ENCODE results near the gene CHRNA1.

CHRNA1 gene

DNA sequence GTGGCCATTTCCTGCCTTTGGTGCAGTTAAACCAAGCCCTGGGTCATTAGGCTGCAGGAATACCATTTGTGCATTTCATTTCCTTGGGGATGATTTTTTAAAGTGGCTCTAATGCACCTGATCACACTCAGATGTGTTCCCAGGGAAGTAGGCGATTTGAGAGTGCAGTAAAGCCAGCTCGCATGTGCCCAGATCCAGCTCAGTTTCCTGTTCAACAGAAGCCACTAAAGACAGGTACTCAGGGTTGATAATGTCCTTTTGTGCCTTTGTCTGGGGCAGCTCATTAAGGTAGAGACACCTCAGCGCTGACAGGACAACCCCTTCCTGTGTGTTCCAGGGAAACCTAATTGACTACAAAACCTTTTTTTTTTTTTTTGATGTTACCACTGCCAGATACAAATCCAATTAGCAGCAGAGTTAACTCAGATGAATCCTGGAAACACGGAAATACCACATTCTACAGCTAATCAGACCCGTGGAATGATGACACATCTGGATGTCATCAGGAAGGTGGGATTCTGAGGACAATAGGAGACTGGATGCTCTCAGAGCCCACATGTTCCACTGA is 15.2 kb upstream of the CHRNA1 start:
- DNase-seq (ENCODE audit: low spot score): peak; percentile 3
- in situ Hi-C loops (cut with MboI; ENCODE audit: low sequenced_read_pairs, unreplicated experiment): no loop called here
- TF ChIP-seq, protein P1, sequence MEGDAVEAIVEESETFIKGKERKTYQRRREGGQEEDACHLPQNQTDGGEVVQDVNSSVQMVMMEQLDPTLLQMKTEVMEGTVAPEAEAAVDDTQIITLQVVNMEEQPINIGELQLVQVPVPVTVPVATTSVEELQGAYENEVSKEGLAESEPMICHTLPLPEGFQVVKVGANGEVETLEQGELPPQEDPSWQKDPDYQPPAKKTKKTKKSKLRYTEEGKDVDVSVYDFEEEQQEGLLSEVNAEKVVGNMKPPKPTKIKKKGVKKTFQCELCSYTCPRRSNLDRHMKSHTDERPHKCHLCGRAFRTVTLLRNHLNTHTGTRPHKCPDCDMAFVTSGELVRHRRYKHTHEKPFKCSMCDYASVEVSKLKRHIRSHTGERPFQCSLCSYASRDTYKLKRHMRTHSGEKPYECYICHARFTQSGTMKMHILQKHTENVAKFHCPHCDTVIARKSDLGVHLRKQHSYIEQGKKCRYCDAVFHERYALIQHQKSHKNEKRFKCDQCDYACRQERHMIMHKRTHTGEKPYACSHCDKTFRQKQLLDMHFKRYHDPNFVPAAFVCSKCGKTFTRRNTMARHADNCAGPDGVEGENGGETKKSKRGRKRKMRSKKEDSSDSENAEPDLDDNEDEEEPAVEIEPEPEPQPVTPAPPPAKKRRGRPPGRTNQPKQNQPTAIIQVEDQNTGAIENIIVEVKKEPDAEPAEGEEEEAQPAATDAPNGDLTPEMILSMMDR (IDR thresholded peaks at IDR 0.05; ENCODE audit: borderline replicate concordance, control extremely low read depth, extremely low read depth, insufficient read depth, missing control alignments): no peak

DNA sequence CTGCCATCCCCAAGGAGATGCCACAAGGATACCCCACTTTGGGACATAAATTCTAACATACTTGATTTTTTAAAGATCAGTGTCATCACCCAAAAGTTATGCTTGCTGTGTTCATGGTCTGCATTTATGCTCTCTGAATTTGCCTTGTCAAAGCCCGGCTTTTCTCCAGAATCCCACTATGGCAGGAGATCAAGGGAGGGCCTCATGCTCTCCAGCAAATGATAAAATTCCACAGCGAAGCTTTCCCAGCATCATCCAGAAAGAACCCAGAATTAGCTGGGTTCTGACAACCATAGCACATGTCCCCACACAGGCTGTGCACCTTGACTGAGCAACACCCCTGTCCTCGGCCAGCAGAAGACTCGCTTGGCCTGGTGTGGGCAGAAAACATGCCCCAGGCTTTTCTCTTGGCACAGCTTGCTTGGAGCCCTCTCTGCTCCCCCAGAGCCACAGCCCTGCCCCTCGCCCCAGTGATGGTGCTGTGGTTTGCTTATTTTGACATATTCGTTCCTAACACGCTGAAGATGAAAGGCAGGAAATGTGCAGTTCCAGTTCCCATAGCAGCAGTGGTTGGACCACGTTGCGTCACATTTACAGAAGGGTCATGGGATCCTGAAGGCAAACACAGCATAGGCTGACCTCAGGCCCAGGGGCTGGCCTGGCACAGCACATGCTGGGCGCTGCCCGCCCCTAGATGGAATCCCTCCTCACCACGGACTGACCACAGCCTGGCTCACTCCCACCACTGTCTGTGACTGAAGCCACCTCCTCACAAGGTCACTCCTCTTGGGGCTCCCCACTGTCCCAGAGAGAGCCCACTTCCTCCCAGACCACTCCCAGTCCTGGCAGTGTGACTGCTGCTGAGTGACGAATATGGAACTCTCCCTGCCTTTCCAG is 14.1 kb upstream of the CHRNA1 start:
- DNase-seq (ENCODE audit: low spot score): peak; percentile 71
- in situ Hi-C loops (cut with MboI; ENCODE audit: low sequenced_read_pairs, unreplicated experiment): no loop called here
- TF ChIP-seq, protein P1 (IDR thresholded peaks at IDR 0.05; ENCODE audit: borderline replicate concordance, control extremely low read depth, extremely low read depth, insufficient read depth, missing control alignments): no peak

DNA sequence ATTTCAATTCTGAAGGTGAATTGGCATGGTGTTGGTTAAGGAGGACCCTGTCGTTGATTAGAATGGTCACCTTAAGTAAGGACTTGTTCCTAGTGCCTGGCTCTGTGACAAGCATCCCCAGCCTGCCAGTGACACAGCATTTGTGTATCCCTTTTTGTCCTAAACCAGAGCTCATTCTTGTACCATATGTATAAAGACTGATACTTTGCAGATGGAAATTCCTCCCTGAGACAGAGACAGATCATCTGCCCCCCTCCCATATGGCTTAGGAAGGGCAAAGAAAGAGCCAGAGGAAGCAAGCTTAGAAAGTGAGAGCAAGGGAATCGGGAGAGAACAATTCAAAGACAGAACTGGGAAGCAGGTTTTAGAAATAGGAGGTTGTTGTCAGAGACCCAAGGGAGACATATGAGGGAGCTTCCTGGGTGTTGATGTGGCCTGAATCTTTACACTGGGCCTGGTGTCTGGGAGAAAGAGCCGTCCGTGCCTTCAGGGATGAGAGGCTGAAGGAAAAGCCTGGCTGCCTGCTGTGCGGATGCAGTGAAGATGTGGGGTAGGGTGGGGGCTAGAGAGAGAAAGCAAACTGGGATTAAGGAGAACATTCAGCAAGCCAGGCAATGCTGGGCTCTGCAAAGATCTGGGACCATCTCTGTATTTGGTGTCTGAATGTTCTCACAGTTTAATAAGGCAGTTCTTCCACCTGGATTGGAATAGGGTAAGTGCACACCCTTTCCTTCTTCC is 13.2 kb upstream of the CHRNA1 start:
- in situ Hi-C loops (cut with MboI; ENCODE audit: low sequenced_read_pairs, unreplicated experiment): no loop called here

DNA sequence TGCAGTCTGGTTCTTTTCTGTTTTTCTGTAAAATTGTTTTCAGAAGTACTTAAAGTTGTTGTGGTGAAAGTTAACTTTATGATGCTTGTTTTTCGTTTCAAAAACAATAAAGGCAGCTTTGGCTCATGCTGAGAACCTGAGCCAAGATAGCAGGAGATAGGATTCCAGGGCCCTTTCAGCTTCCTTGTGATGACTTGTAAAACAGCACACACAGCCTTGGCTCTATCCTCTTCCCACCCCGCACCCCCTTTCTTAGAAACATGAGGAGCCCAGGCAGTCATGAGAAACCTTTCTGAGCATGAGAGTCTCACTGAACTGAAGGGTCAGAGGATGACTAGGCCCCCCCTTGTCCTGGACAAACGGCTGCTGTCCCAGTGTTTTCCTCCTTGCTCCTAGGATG is 12.4 kb upstream of the CHRNA1 start:
- no peak for DNase-seq (ENCODE audit: low spot score)
- TF ChIP-seq, protein P1 (IDR thresholded peaks at IDR 0.05; ENCODE audit: borderline replicate concordance, control extremely low read depth, extremely low read depth, insufficient read depth, missing control alignments): no peak
- in situ Hi-C loops (cut with MboI; ENCODE audit: low sequenced_read_pairs, unreplicated experiment): no loop called here

More for the DNA sequence above, 13.2 kb upstream of the CHRNA1 start:
- DNase-seq (ENCODE audit: low spot score): peak; percentile 4
- TF ChIP-seq, protein P1 (IDR thresholded peaks at IDR 0.05; ENCODE audit: borderline replicate concordance, control extremely low read depth, extremely low read depth, insufficient read depth, missing control alignments): no peak

DNA sequence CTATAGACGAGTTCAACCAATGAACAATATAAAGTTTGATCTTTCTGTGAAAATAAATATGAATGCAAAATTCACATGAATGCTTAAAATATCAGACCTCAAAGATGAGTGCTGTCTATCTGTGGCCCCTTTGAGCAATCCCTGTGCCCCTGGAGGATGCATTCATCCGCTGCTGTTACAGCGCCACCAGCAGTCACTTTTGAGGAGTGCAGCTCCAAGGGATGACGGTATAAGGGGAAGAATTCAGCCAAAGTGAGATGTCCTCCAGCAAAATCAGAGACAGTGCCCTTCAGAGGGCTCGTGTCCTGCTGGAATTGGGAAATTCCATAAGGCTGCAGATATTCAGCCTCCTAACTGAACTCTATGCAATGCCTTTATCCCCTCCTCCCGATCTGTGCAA is 12.0 kb upstream of the CHRNA1 start:
- DNase-seq (ENCODE audit: low spot score): no peak
- in situ Hi-C loops (cut with MboI; ENCODE audit: low sequenced_read_pairs, unreplicated experiment): no loop called here
- TF ChIP-seq, protein P1 (IDR thresholded peaks at IDR 0.05; ENCODE audit: borderline replicate concordance, control extremely low read depth, extremely low read depth, insufficient read depth, missing control alignments): peak; percentile 14

DNA sequence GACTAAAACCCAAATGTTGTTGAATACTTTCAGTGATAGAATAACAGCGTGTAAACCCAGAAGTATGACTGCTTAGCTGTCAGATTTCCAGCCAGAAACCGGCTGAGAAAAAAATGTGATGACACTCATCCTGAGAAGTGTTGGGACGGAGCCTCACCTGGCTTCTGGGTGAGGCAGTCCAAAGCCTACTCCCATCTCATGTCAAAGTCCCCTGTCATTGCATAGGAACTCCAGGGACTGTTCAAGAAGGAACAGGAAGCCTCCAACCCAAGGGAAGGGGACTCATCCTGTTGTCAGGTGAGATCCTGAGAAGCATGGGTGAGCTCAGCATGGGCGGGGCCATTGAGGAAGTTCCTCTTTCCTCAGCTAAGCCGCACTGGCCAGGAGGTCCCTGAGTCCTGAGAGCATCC is 11.3 kb upstream of the CHRNA1 start:
- in situ Hi-C loops (cut with MboI; ENCODE audit: low sequenced_read_pairs, unreplicated experiment): no loop called here
- TF ChIP-seq, protein P1 (IDR thresholded peaks at IDR 0.05; ENCODE audit: borderline replicate concordance, control extremely low read depth, extremely low read depth, insufficient read depth, missing control alignments): no peak
- DNase-seq (ENCODE audit: low spot score): no peak

All from GM13976 (cell line).